Astrocyte (in vitro differentiated cells and primary cell): Measurements from ENCODE around the gene HSF2. TPM values are rescaled to one million over a fixed set of nuclear protein-coding genes. Genes with fewer than 3 reads are reported as not detected.

Experiments
- DNase-seq: peaks from one replicate; pipeline ENCODE4 v3.0.0-alpha.2; 2010; ENCODE audit warnings: low read depth
- FAIRE-seq: peaks from 2 replicates; lab custom pipeline; 2011; peaks lifted over from hg19 to GRCh38; lab: Jason Lieb, UNC
- H2AFZ ChIP-seq: 2 replicates; pipeline ENCODE4 v1.6.0; 2012; ENCODE audit warnings: low read depth, low read length, inconsistent platforms
- H3K27ac ChIP-seq: 2 replicates; pipeline ENCODE4 v1.5.1; 2011; ENCODE audit warnings: low read depth, low read length, inconsistent platforms
- H3K27me3 ChIP-seq: 2 replicates; pipeline ENCODE4 v1.6.0; 2011; ENCODE audit warnings: low read length, inconsistent platforms; ENCODE audit not compliant: insufficient read depth
- H3K36me3 ChIP-seq: 2 replicates; pipeline ENCODE4 v1.5.1; 2011; ENCODE audit warnings: low read length, inconsistent platforms; ENCODE audit not compliant: insufficient read depth
- H3K4me1 ChIP-seq: 2 replicates; pipeline ENCODE4 v1.5.1; 2011; ENCODE audit warnings: low read length, inconsistent platforms; ENCODE audit not compliant: insufficient read depth
- H3K4me2 ChIP-seq: 2 replicates; pipeline ENCODE4 v1.6.0; 2012; ENCODE audit warnings: low read length, inconsistent platforms
- H3K4me3 ChIP-seq: 2 replicates; pipeline ENCODE4 v1.5.1; 2011; ENCODE audit warnings: low read depth, mild to moderate bottlenecking, low read length, inconsistent platforms; ENCODE audit not compliant: insufficient read depth
- H3K79me2 ChIP-seq: 2 replicates; pipeline ENCODE4 v1.6.0; 2012; ENCODE audit warnings: mild to moderate bottlenecking, low read length, inconsistent platforms; ENCODE audit not compliant: insufficient read depth
- H3K9ac ChIP-seq: 2 replicates; pipeline ENCODE4 v1.6.0; 2012; ENCODE audit warnings: mild to moderate bottlenecking, low read length, inconsistent platforms
- H3K9me3 ChIP-seq: 2 replicates; pipeline ENCODE4 v1.5.1; 2012; ENCODE audit warnings: low read depth, mild to moderate bottlenecking, low read length, inconsistent platforms; ENCODE audit not compliant: insufficient read depth
- H4K20me1 ChIP-seq: 2 replicates; pipeline ENCODE4 v1.6.0; 2012; ENCODE audit warnings: low read length, inconsistent platforms; ENCODE audit not compliant: insufficient read depth
- H3K27ac Mint-ChIP-seq: one replicate; pipeline ENCODE4 v1.8.0; 2021; ENCODE audit warnings: mild to moderate bottlenecking, mixed read lengths; ENCODE audit not compliant: unreplicated experiment
- H3K27me3 Mint-ChIP-seq: one replicate; pipeline ENCODE4 v1.8.0; 2021; ENCODE audit warnings: low read depth, mixed read lengths; ENCODE audit not compliant: unreplicated experiment
- H3K36me3 Mint-ChIP-seq: one replicate; pipeline ENCODE4 v1.8.0; 2021; ENCODE audit warnings: low read depth, mixed read lengths; ENCODE audit not compliant: unreplicated experiment
- H3K4me1 Mint-ChIP-seq: one replicate; pipeline ENCODE4 v1.8.0; 2021; ENCODE audit warnings: low read depth, mixed read lengths; ENCODE audit not compliant: unreplicated experiment
- H3K4me3 Mint-ChIP-seq: one replicate; pipeline ENCODE4 v1.8.0; 2021; ENCODE audit warnings: mild to moderate bottlenecking, moderate library complexity, mixed read lengths; ENCODE audit not compliant: unreplicated experiment
- H3K9me3 Mint-ChIP-seq: one replicate; pipeline ENCODE4 v1.8.0; 2021; ENCODE audit warnings: mild to moderate bottlenecking, mixed read lengths; ENCODE audit not compliant: unreplicated experiment
- CTCF ChIP-seq: IDR thresholded peaks from 2 replicates; pipeline ENCODE4 v1.5.1; 2011; ENCODE audit warnings: low read depth, mild to moderate bottlenecking, inconsistent platforms, low read length, moderate library complexity; ENCODE audit not compliant: insufficient read depth
- EZH2 ChIP-seq: IDR thresholded peaks from 2 replicates; pipeline ENCODE4 v1.6.1; 2012; ENCODE audit warnings: mild to moderate bottlenecking, low read length, inconsistent platforms; ENCODE audit not compliant: insufficient read depth
- total RNA-seq: library from RNA; stranded (reverse); gene quantifications from 2 replicates; pipeline ENCODE4 v1.2.1, GENCODE V29; 2021

Gene HSF2
- total RNA-seq, 1 donor from 2014 or later = 9.2 TPM

- H3K9me3 Mint-ChIP-seq = no peaks in the 10 kb centered on the region
- H3K27me3 Mint-ChIP-seq = no peaks in the 10 kb centered on the region
- DNase-seq (no peak), FAIRE-seq (no peak)
- H3K9me3 ChIP-seq = no peaks in the 10 kb centered on the region
- H3K27me3 ChIP-seq = no peaks in the 10 kb centered on the region
- peaks cover 45% of the 10 kb centered on the region for H4K20me1 ChIP-seq
- H3K27ac ChIP-seq = no peak overlapping the region
- no peak overlapping the region for H3K27ac Mint-ChIP-seq
- H3K9ac ChIP-seq = no peak overlapping the region
- H3K4me2 ChIP-seq = no peak overlapping the region
- no peak overlapping the region for H3K4me3 Mint-ChIP-seq
- TF ChIP-seq CTCF (no peak), EZH2 (no peak)
- H3K4me3 ChIP-seq = no peak overlapping the region
- H3K36me3 ChIP-seq = no peaks in the 10 kb centered on the region
- peaks cover 100% of the 10 kb centered on the region for H3K79me2 ChIP-seq
- no peaks in the 10 kb centered on the region for H3K36me3 Mint-ChIP-seq
- no peaks in the 10 kb centered on the region for H3K4me1 ChIP-seq
- no peaks in the 10 kb centered on the region for H3K4me1 Mint-ChIP-seq
- H2AFZ ChIP-seq = no peak overlapping the region
Measured at GRCh38 chr6:122406187-122406586, 6.7 kb downstream of the HSF2 start.

GRCh38 chr6:122407712-122408111 lies 8.3 kb downstream of the HSF2 start:
- no peak overlapping the region for H3K4me2 ChIP-seq
- H2AFZ ChIP-seq = no peak overlapping the region
- TF ChIP-seq CTCF (no peak), EZH2 (no peak)
- H3K27me3 ChIP-seq = no peaks in the 10 kb centered on the region
- no peaks in the 10 kb centered on the region for H3K4me1 Mint-ChIP-seq
- H4K20me1 ChIP-seq = peaks cover 34% of the 10 kb centered on the region
- H3K27ac ChIP-seq = no peak overlapping the region
- no peaks in the 10 kb centered on the region for H3K9me3 ChIP-seq
- H3K36me3 Mint-ChIP-seq = no peaks in the 10 kb centered on the region
- H3K27me3 Mint-ChIP-seq = no peaks in the 10 kb centered on the region
- H3K4me1 ChIP-seq = no peaks in the 10 kb centered on the region
- H3K9ac ChIP-seq = no peak overlapping the region
- no peak overlapping the region for H3K27ac Mint-ChIP-seq
- DNase-seq (no peak), FAIRE-seq (no peak)
- no peaks in the 10 kb centered on the region for H3K36me3 ChIP-seq
- no peak overlapping the region for H3K4me3 Mint-ChIP-seq
- H3K4me3 ChIP-seq = no peak overlapping the region
- H3K9me3 Mint-ChIP-seq = no peaks in the 10 kb centered on the region
- peaks cover 95% of the 10 kb centered on the region for H3K79me2 ChIP-seq

GRCh38 chr6:122408240-122408639 lies 8.8 kb downstream of the HSF2 start:
- Mint-ChIP-seq H3K36me3 (no peaks in the 10 kb centered on the region), H3K4me3 (no peak overlapping the region), H3K27me3 (no peaks in the 10 kb centered on the region), H3K27ac (no peak overlapping the region), H3K9me3 (no peaks in the 10 kb centered on the region), H3K4me1 (no peaks in the 10 kb centered on the region)
- Histone ChIP-seq H3K79me2 (peaks cover 90% of the 10 kb centered on the region), H2AFZ (no peak overlapping the region), H3K36me3 (no peaks in the 10 kb centered on the region), H3K27me3 (no peaks in the 10 kb centered on the region), H3K27ac (no peak overlapping the region), H3K4me2 (no peak overlapping the region), H3K4me1 (no peaks in the 10 kb centered on the region), H4K20me1 (peaks cover 34% of the 10 kb centered on the region), H3K9ac (no peak overlapping the region), H3K9me3 (no peaks in the 10 kb centered on the region), H3K4me3 (no peak overlapping the region)
- TF ChIP-seq CTCF (no peak), EZH2 (no peak)
- FAIRE-seq = no peak
- no peak for DNase-seq
